Measurements from ENCODE around the gene LBP. TPM values are rescaled to one million over a fixed set of nuclear protein-coding genes. Genes with fewer than 3 reads are reported as not detected.

LBP gene
- total RNA-seq, 1 experiment from 2014 or later = 0.37 TPM

DNA sequence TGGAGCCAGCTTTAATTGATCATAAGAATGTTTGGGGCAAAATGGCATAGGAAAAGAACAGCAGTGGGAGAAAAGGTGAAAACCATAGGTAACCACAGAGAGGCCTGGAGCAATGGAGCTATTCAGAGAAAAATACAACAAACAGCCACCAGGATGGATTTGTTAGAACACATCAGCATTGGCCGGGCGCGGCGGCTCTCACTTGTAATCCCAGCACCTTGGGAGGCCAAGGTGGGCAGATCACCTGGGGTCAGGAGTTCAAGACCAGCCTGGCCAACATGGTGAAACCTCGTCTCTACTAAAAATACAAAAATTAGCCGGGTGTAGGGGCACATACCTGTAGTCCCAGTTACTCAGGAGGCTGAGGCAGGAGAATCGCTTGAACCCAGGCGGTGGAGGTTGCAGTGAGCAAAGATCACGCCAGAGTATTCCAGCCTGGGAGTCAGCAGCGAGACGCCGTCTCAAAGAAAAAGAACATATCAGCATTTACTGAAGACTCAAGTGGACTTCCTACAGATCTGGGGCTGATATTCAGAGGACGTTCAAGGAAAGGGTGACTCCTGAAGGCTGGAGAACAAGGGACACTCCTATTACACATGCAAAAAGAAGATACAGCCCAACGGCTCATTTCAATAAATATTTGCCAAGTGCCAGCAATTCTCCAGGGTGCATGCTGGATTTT, 68.6 kb downstream of the LBP start:
- H3K36me3 Mint-ChIP-seq = peaks cover 18% of the 10 kb centered on the region
- ChIA-PET CTCF (interaction anchor here (0.7 to 1.0 kb wide), 2 partner anchors 58 to 76 kb away, joined by 3 to 4 read pairs; no protein-coding TSS in a partner anchor), POLR2A (no interaction called here)
- DNase-seq (ENCODE audit: low spot score) = peak; percentile 9
- peaks cover 18% of the 10 kb centered on the region for H3K4me1 Mint-ChIP-seq
- H3K9me3 Mint-ChIP-seq = no peaks in the 10 kb centered on the region
- H3K27ac Mint-ChIP-seq = no peak overlapping the region
- no peaks in the 10 kb centered on the region for H3K27me3 Mint-ChIP-seq (ENCODE audit: low read depth)
- TF ChIP-seq, protein P1, sequence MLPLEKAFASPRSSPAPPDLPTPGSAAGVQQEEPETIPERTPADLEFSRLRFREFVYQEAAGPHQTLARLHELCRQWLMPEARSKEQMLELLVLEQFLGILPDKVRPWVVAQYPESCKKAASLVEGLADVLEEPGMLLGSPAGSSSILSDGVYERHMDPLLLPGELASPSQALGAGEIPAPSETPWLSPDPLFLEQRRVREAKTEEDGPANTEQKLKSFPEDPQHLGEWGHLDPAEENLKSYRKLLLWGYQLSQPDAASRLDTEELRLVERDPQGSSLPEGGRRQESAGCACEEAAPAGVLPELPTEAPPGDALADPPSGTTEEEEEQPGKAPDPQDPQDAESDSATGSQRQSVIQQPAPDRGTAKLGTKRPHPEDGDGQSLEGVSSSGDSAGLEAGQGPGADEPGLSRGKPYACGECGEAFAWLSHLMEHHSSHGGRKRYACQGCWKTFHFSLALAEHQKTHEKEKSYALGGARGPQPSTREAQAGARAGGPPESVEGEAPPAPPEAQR (CRISPR knock-in tag; IDR thresholded peaks at IDR 0.05) = no peak
- TF ChIP-seq SOX15 (CRISPR knock-in tag; IDR thresholded peaks at IDR 0.05) (no peak), ZNF416 (CRISPR knock-in tag; IDR thresholded peaks at IDR 0.05) (no peak), HMGA2 (CRISPR knock-in tag; IDR thresholded peaks at IDR 0.05) (no peak), ZNF317 (CRISPR knock-in tag; IDR thresholded peaks at IDR 0.05; ENCODE audit: borderline replicate concordance, low read depth) (no peak), CREB1 (CRISPR knock-in tag; IDR thresholded peaks at IDR 0.05) (no peak), NFATC4 (CRISPR knock-in tag; IDR thresholded peaks at IDR 0.05) (no peak), NR1H2 (CRISPR knock-in tag; IDR thresholded peaks at IDR 0.05) (no peak), NR3C1 (CRISPR knock-in tag; conservative IDR thresholded peaks at IDR 0.05; ENCODE audit: low read depth) (no peak), MYBL2 (CRISPR knock-in tag; IDR thresholded peaks at IDR 0.05) (no peak)
- no peak for ATAC-seq
- no peak overlapping the region for H3K4me3 Mint-ChIP-seq

DNA sequence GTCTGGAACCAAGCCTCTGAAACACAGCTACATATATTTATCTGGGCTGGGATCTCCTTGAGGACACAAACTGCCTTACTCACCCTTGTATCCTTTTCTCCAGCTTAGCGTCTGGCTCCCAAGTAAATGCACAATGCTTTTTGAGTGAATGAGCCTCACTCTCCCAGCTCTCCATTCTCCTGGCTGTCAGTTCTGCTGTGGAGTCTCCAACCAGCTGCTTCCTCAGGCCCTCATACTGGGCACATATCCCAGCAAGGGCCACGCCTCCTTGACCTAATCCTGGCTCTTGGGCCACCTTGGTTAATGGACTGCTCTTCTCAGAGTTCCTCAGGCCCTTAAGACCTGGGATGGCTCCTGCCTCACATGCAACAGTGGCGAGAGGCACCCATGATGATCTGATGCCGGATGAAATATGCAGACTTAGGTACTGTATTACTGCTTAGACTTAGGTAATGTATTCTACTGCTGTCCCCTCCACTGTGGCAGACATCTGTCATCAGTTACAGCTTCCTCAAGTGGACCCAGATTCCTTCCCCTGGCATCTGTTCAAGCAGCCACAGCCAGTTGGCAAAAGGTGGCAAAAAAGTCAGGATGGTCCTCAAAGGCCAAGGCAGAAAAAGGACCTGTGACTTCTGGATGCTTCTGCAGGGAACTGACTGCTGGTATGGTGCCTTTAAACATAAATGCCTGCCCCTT, 72.4 kb downstream of the LBP start:
- H3K9me3 Mint-ChIP-seq = no peaks in the 10 kb centered on the region
- H3K27ac Mint-ChIP-seq = peak overlapping the region; percentile 20; the same call in 1 of the 2 replicates
- CTCF ChIA-PET = interaction anchor here (0.6 to 3.8 kb wide), 8 partner anchors 10 to 1227 kb away, joined by 3 to 21 read pairs (median 4); partner anchors contain the start of gene SNHG17
- DNase-seq (ENCODE audit: low spot score) (no peak), ATAC-seq (peak; percentile 33)
- H3K4me1 Mint-ChIP-seq = peaks cover 18% of the 10 kb centered on the region
- no peak overlapping the region for H3K4me3 Mint-ChIP-seq
- POLR2A ChIA-PET = interaction anchor here (0.5 to 0.9 kb wide), 2 partner anchors 17 to 117 kb away, joined by 3 read pairs; partner anchors contain the start of gene SNHG17
- peaks cover 54% of the 10 kb centered on the region for H3K36me3 Mint-ChIP-seq
- no peaks in the 10 kb centered on the region for H3K27me3 Mint-ChIP-seq (ENCODE audit: low read depth)
- peak; percentile 52; the same call in 1 of the 2 replicates for TF ChIP-seq NFATC4 (CRISPR knock-in tag; IDR thresholded peaks at IDR 0.05)
- TF ChIP-seq JAZF1 (CRISPR knock-in tag; IDR thresholded peaks at IDR 0.05) = no peak
- no peak for TF ChIP-seq ATF1 (CRISPR knock-in tag; IDR thresholded peaks at IDR 0.05)
- TF ChIP-seq, protein P2, sequence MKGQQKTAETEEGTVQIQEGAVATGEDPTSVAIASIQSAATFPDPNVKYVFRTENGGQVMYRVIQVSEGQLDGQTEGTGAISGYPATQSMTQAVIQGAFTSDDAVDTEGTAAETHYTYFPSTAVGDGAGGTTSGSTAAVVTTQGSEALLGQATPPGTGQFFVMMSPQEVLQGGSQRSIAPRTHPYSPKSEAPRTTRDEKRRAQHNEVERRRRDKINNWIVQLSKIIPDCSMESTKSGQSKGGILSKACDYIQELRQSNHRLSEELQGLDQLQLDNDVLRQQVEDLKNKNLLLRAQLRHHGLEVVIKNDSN (CRISPR knock-in tag; IDR thresholded peaks at IDR 0.05) = no peak
- TF ChIP-seq EMX1 (CRISPR knock-in tag; IDR thresholded peaks at IDR 0.05) = 0 out of 2 replicates have a peak, but pooled peaks have one; percentile 50
- TF ChIP-seq TEAD4 (CRISPR knock-in tag; IDR thresholded peaks at IDR 0.05) = no peak
- TF ChIP-seq, protein P3, sequence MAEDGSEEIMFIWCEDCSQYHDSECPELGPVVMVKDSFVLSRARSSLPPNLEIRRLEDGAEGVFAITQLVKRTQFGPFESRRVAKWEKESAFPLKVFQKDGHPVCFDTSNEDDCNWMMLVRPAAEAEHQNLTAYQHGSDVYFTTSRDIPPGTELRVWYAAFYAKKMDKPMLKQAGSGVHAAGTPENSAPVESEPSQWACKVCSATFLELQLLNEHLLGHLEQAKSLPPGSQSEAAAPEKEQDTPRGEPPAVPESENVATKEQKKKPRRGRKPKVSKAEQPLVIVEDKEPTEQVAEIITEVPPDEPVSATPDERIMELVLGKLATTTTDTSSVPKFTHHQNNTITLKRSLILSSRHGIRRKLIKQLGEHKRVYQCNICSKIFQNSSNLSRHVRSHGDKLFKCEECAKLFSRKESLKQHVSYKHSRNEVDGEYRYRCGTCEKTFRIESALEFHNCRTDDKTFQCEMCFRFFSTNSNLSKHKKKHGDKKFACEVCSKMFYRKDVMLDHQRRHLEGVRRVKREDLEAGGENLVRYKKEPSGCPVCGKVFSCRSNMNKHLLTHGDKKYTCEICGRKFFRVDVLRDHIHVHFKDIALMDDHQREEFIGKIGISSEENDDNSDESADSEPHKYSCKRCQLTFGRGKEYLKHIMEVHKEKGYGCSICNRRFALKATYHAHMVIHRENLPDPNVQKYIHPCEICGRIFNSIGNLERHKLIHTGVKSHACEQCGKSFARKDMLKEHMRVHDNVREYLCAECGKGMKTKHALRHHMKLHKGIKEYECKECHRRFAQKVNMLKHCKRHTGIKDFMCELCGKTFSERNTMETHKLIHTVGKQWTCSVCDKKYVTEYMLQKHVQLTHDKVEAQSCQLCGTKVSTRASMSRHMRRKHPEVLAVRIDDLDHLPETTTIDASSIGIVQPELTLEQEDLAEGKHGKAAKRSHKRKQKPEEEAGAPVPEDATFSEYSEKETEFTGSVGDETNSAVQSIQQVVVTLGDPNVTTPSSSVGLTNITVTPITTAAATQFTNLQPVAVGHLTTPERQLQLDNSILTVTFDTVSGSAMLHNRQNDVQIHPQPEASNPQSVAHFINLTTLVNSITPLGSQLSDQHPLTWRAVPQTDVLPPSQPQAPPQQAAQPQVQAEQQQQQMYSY (CRISPR knock-in tag; IDR thresholded peaks at IDR 0.05) = no peak
- TF ChIP-seq, protein P4, sequence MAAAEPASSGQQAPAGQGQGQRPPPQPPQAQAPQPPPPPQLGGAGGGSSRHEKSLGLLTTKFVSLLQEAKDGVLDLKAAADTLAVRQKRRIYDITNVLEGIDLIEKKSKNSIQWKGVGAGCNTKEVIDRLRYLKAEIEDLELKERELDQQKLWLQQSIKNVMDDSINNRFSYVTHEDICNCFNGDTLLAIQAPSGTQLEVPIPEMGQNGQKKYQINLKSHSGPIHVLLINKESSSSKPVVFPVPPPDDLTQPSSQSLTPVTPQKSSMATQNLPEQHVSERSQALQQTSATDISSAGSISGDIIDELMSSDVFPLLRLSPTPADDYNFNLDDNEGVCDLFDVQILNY (CRISPR knock-in tag; IDR thresholded peaks at IDR 0.05) = no peak
- TF ChIP-seq, protein P5, sequence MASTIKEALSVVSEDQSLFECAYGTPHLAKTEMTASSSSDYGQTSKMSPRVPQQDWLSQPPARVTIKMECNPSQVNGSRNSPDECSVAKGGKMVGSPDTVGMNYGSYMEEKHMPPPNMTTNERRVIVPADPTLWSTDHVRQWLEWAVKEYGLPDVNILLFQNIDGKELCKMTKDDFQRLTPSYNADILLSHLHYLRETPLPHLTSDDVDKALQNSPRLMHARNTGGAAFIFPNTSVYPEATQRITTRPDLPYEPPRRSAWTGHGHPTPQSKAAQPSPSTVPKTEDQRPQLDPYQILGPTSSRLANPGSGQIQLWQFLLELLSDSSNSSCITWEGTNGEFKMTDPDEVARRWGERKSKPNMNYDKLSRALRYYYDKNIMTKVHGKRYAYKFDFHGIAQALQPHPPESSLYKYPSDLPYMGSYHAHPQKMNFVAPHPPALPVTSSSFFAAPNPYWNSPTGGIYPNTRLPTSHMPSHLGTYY (CRISPR knock-in tag; IDR thresholded peaks at IDR 0.05) = peak; percentile 42; the same call in 1 of the 2 replicates
- no peak for TF ChIP-seq SMAD4 (CRISPR knock-in tag; IDR thresholded peaks at IDR 0.05)
- no peak for TF ChIP-seq RELA (CRISPR knock-in tag; IDR thresholded peaks at IDR 0.05; ENCODE audit: borderline replicate concordance)
- no peak for TF ChIP-seq TP53 (CRISPR knock-in tag; IDR thresholded peaks at IDR 0.05)
- TF ChIP-seq, protein P6, sequence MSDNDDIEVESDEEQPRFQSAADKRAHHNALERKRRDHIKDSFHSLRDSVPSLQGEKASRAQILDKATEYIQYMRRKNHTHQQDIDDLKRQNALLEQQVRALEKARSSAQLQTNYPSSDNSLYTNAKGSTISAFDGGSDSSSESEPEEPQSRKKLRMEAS (CRISPR knock-in tag; IDR thresholded peaks at IDR 0.05) = no peak
- TF ChIP-seq JUN (CRISPR knock-in tag; IDR thresholded peaks at IDR 0.05) = no peak
- TF ChIP-seq, protein P7, sequence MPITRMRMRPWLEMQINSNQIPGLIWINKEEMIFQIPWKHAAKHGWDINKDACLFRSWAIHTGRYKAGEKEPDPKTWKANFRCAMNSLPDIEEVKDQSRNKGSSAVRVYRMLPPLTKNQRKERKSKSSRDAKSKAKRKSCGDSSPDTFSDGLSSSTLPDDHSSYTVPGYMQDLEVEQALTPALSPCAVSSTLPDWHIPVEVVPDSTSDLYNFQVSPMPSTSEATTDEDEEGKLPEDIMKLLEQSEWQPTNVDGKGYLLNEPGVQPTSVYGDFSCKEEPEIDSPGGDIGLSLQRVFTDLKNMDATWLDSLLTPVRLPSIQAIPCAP (CRISPR knock-in tag; IDR thresholded peaks at IDR 0.05) = no peak

Data from WTC11 (cell line).